Measurements from ENCODE around the gene KLF6. TPM values are rescaled to one million over a fixed set of nuclear protein-coding genes. Genes with fewer than 3 reads are reported as not detected.
A peak's percentile ranks its signal among the peaks of the same experiment; 100 is the strongest.

The KLF6 gene
- polyA plus RNA-seq, 1 of the 3 experiments (the other 2 are of a cell fraction), result 148 TPM

- TF ChIP-seq, protein P1, sequence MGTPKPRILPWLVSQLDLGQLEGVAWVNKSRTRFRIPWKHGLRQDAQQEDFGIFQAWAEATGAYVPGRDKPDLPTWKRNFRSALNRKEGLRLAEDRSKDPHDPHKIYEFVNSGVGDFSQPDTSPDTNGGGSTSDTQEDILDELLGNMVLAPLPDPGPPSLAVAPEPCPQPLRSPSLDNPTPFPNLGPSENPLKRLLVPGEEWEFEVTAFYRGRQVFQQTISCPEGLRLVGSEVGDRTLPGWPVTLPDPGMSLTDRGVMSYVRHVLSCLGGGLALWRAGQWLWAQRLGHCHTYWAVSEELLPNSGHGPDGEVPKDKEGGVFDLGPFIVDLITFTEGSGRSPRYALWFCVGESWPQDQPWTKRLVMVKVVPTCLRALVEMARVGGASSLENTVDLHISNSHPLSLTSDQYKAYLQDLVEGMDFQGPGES (IDR thresholded peaks at IDR 0.05; ENCODE audit: low read depth, low read length), result no peak
- no peak for TF ChIP-seq CHD2 (IDR thresholded peaks at IDR 0.05; ENCODE audit: low read length, partially characterized antibody)
- 0 out of 2 replicates have a peak, but pooled peaks have one; percentile 7 for TF ChIP-seq RXRA (IDR thresholded peaks at IDR 0.05; ENCODE audit: borderline replicate concordance, low read depth)
- peak; percentile 69; the same call in 1 of the 2 replicates for TF ChIP-seq TAF1 (IDR thresholded peaks at IDR 0.05; ENCODE audit: borderline replicate concordance, low read depth, low read length)
- TF ChIP-seq SMC3 (IDR thresholded peaks at IDR 0.05; ENCODE audit: low read depth, low read length), result 0 out of 2 replicates have a peak, but pooled peaks have one; percentile 6
- TF ChIP-seq, protein P2, sequence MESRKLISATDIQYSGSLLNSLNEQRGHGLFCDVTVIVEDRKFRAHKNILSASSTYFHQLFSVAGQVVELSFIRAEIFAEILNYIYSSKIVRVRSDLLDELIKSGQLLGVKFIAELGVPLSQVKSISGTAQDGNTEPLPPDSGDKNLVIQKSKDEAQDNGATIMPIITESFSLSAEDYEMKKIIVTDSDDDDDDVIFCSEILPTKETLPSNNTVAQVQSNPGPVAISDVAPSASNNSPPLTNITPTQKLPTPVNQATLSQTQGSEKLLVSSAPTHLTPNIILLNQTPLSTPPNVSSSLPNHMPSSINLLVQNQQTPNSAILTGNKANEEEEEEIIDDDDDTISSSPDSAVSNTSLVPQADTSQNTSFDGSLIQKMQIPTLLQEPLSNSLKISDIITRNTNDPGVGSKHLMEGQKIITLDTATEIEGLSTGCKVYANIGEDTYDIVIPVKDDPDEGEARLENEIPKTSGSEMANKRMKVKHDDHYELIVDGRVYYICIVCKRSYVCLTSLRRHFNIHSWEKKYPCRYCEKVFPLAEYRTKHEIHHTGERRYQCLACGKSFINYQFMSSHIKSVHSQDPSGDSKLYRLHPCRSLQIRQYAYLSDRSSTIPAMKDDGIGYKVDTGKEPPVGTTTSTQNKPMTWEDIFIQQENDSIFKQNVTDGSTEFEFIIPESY (IDR thresholded peaks at IDR 0.05; ENCODE audit: borderline replicate concordance, low read depth), result no peak
- TF ChIP-seq JUND (IDR thresholded peaks at IDR 0.05), result peak; percentile 86
- TF ChIP-seq MEF2A (IDR thresholded peaks at IDR 0.05; ENCODE audit: borderline replicate concordance, low read depth), result 0 out of 2 replicates have a peak, but pooled peaks have one; percentile 38
- TF ChIP-seq RAD21 (IDR thresholded peaks at IDR 0.05; ENCODE audit: low read length), result 0 out of 2 replicates have a peak, but pooled peaks have one; percentile 0
- TF ChIP-seq, protein P3, sequence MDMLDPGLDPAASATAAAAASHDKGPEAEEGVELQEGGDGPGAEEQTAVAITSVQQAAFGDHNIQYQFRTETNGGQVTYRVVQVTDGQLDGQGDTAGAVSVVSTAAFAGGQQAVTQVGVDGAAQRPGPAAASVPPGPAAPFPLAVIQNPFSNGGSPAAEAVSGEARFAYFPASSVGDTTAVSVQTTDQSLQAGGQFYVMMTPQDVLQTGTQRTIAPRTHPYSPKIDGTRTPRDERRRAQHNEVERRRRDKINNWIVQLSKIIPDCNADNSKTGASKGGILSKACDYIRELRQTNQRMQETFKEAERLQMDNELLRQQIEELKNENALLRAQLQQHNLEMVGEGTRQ (IDR thresholded peaks at IDR 0.05; ENCODE audit: borderline replicate concordance, low read depth, low read length), result no peak
- TF ChIP-seq RCOR1 (IDR thresholded peaks at IDR 0.05; ENCODE audit: low read length), result no peak
- TF ChIP-seq SIN3A (IDR thresholded peaks at IDR 0.05; ENCODE audit: borderline replicate concordance, low read depth, low read length), result peak; percentile 93; the same call in 1 of the 2 replicates
- 0 out of 4 replicates have a peak, but pooled peaks of 1 of the 2 experiments have one; percentile 18 for TF ChIP-seq EP300 (IDR thresholded peaks at IDR 0.05; ENCODE audit: borderline replicate concordance in 1 of 2, low read depth in 1 of 2, low read length in 1 of 2)
- TF ChIP-seq GABPA (IDR thresholded peaks at IDR 0.05; ENCODE audit: low read depth), result no peak
- peak; percentile 19; the same call in 1 of the 2 replicates for TF ChIP-seq MXI1 (IDR thresholded peaks at IDR 0.05; ENCODE audit: low read depth, low read length)
- TF ChIP-seq POLR2AphosphoS5 (IDR thresholded peaks at IDR 0.05; ENCODE audit: low read depth, low read length), result peak; percentile 74
- no peak for TF ChIP-seq NRF1 (IDR thresholded peaks at IDR 0.05; ENCODE audit: low read depth, low read length)
- TF ChIP-seq YY1 (IDR thresholded peaks at IDR 0.05; ENCODE audit: low read depth), result peak; percentile 4; the same call in 1 of the 2 replicates
- peak; percentile 70 for TF ChIP-seq TCF12 (IDR thresholded peaks at IDR 0.05)
- TF ChIP-seq EZH2phosphoT487 (IDR thresholded peaks at IDR 0.05; ENCODE audit: borderline replicate concordance, low read depth), result no peak
- TF ChIP-seq, protein P4, sequence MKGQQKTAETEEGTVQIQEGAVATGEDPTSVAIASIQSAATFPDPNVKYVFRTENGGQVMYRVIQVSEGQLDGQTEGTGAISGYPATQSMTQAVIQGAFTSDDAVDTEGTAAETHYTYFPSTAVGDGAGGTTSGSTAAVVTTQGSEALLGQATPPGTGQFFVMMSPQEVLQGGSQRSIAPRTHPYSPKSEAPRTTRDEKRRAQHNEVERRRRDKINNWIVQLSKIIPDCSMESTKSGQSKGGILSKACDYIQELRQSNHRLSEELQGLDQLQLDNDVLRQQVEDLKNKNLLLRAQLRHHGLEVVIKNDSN (IDR thresholded peaks at IDR 0.05; ENCODE audit: borderline replicate concordance, low read depth), result no peak
- peak; percentile 87; the same call in 1 of the 2 replicates for TF ChIP-seq FOSL2 (IDR thresholded peaks at IDR 0.05; ENCODE audit: borderline replicate concordance, low read depth)
These were observed 2.3 kb downstream of the KLF6 start (continued) for GRCh38 chr10:3782451-3783315.

Measured in SK-N-SH (cell line).